Measurements from ENCODE around the gene TJP3. TPM values are rescaled to one million over a fixed set of nuclear protein-coding genes. Genes with fewer than 3 reads are reported as not detected.

Gene TJP3
- total RNA-seq, 2 donors from 2014 or later = 1.1 TPM; not detected in 1

GRCh38 chr19:3737487-3738205 is 29.5 kb downstream of the TJP3 start:
- no peaks in the 10 kb centered on the region for H3K4me1 ChIP-seq
- no peak for DNase-seq (ENCODE audit: low spot score)
- H3K9me3 ChIP-seq = no peaks in the 10 kb centered on the region
- TF ChIP-seq CTCF (IDR thresholded peaks at IDR 0.05) = no peak
- H3K27ac ChIP-seq = no peak overlapping the region
- H3K36me3 ChIP-seq = no peaks in the 10 kb centered on the region
- H3K4me3 ChIP-seq = no peak overlapping the region
- no peaks in the 10 kb centered on the region for H3K27me3 ChIP-seq

- TF ChIP-seq CTCF (IDR thresholded peaks at IDR 0.05) = no peak
- DNase-seq (ENCODE audit: low spot score) = no peak
Observed at GRCh38 chr19:3738477-3739220, 30.5 kb downstream of the TJP3 start.

GRCh38 chr19:3740431-3740830 is 32.2 kb downstream of the TJP3 start:
- H3K4me1 ChIP-seq = no peaks in the 10 kb centered on the region
- no peak for DNase-seq (ENCODE audit: low spot score)
- H3K9me3 ChIP-seq = no peaks in the 10 kb centered on the region
- no peaks in the 10 kb centered on the region for H3K36me3 ChIP-seq
- TF ChIP-seq CTCF (IDR thresholded peaks at IDR 0.05) = no peak
- H3K27me3 ChIP-seq = no peaks in the 10 kb centered on the region
- no peak overlapping the region for H3K4me3 ChIP-seq
- H3K27ac ChIP-seq = no peak overlapping the region

More at GRCh38 chr19:3738477-3739220, 30.5 kb downstream of the TJP3 start:
- H3K27ac ChIP-seq = no peak overlapping the region
- H3K27me3 ChIP-seq = no peaks in the 10 kb centered on the region
- H3K36me3 ChIP-seq = no peaks in the 10 kb centered on the region
- no peak overlapping the region for H3K4me3 ChIP-seq
- no peaks in the 10 kb centered on the region for H3K4me1 ChIP-seq
- H3K9me3 ChIP-seq = no peaks in the 10 kb centered on the region

GRCh38 chr19:3743486-3743885 is 35.3 kb downstream of the TJP3 start:
- Histone ChIP-seq H3K4me1 (no peaks in the 10 kb centered on the region), H3K27me3 (no peaks in the 10 kb centered on the region), H3K36me3 (no peaks in the 10 kb centered on the region), H3K9me3 (no peaks in the 10 kb centered on the region), H3K27ac (no peak overlapping the region), H3K4me3 (no peak overlapping the region)
- no peak for DNase-seq (ENCODE audit: low spot score)
- TF ChIP-seq CTCF (IDR thresholded peaks at IDR 0.05) = no peak

GRCh38 chr19:3745363-3746045 is 37.3 kb downstream of the TJP3 start:
- H3K27me3 ChIP-seq = no peaks in the 10 kb centered on the region
- peaks cover 6% of the 10 kb centered on the region for H3K36me3 ChIP-seq
- no peak overlapping the region for H3K27ac ChIP-seq
- no peaks in the 10 kb centered on the region for H3K4me1 ChIP-seq
- DNase-seq (ENCODE audit: low spot score) = no peak
- H3K9me3 ChIP-seq = no peaks in the 10 kb centered on the region
- H3K4me3 ChIP-seq = no peak overlapping the region
- TF ChIP-seq CTCF (IDR thresholded peaks at IDR 0.05) = no peak

Data from right atrium auricular region (tissue), 2 donors.